Astrocyte of the cerebellum (primary cell): ENCODE results near the gene UROC1.

Experiments
- DNase-seq: peaks from one replicate; pipeline ENCODE4 v3.0.0-alpha.2; 2011; ENCODE audit warnings: low read depth
- H3K4me3 ChIP-seq: 2 replicates; pipeline ENCODE4 v1.5.1; 2011; ENCODE audit warnings: mild to moderate bottlenecking, low read depth, low read length, moderate library complexity
- CTCF ChIP-seq: IDR thresholded peaks from 2 replicates; pipeline ENCODE4 v1.5.1; 2012; ENCODE audit warnings: low read length, low read depth, moderate library complexity, mild to moderate bottlenecking; ENCODE audit errors: missing control alignments
- in situ Hi-C: cut with HindIII; loops from 2 replicates; pipeline ENCODE4 v1.10.0; 2017; ENCODE audit warnings: low sequenced_read_pairs

The UROC1 gene

GRCh38 chr3:126521122-126521891 lies 3.7 kb upstream of the UROC1 start:
- no peak for TF ChIP-seq CTCF
- in situ Hi-C loops, result loop anchor here (10.0 kb wide), 2 partner anchors 153 to 933 kb away; no protein-coding TSS in a partner anchor

GRCh38 chr3:126519506-126520455 lies 2.2 kb upstream of the UROC1 start:
- in situ Hi-C loops, result loop anchor here (10.0 kb wide), 2 partner anchors 155 to 935 kb away; no protein-coding TSS in a partner anchor
- H3K4me3 ChIP-seq, result no peak overlapping the region
- no peak for TF ChIP-seq CTCF
- no peak for DNase-seq

More at GRCh38 chr3:126521122-126521891, 3.7 kb upstream of the UROC1 start:
- H3K4me3 ChIP-seq, result no peak overlapping the region
- DNase-seq, result no peak

- in situ Hi-C loops, result no loop called here
- H3K4me3 ChIP-seq, result no peak overlapping the region
- DNase-seq, result no peak
- no peak for TF ChIP-seq CTCF
Measured at GRCh38 chr3:126518779-126519177, 1.2 kb upstream of the UROC1 start.

- H3K4me3 ChIP-seq, result no peak overlapping the region
- DNase-seq, result no peak
- no peak for TF ChIP-seq CTCF
- in situ Hi-C loops, result no loop called here
Measured at GRCh38 chr3:126517986-126518778, 609 bp upstream of the UROC1 start.

GRCh38 chr3:126516936-126517290 lies 660 bp downstream of the UROC1 start:
- DNase-seq, result no peak
- TF ChIP-seq CTCF, result no peak
- in situ Hi-C loops, result no loop called here
- H3K4me3 ChIP-seq, result no peak overlapping the region
